Measurements from ENCODE around the gene ADARB1.

The ADARB1 gene

GRCh38 chr21:45118099-45118498 lies 43.7 kb downstream of the ADARB1 start:
- TF ChIP-seq CTCF (IDR thresholded peaks at IDR 0.05), result no peak
- Histone ChIP-seq H3K4me3 (no peak overlapping the region), H3K27ac (no peak overlapping the region)
- no peak for DNase-seq (ENCODE audit: low spot score)

- no peak overlapping the region for H3K27ac ChIP-seq
- DNase-seq (ENCODE audit: low spot score), result no peak
- TF ChIP-seq CTCF (IDR thresholded peaks at IDR 0.05), result no peak
- H3K4me3 ChIP-seq, result no peak overlapping the region
Observed at GRCh38 chr21:45119812-45120211, 45.4 kb downstream of the ADARB1 start.

GRCh38 chr21:45120975-45121374 lies 46.6 kb downstream of the ADARB1 start:
- no peak overlapping the region for H3K4me3 ChIP-seq
- TF ChIP-seq CTCF (IDR thresholded peaks at IDR 0.05), result no peak
- DNase-seq (ENCODE audit: low spot score), result no peak
- no peak overlapping the region for H3K27ac ChIP-seq

- H3K4me3 ChIP-seq, result no peak overlapping the region
- no peak for DNase-seq (ENCODE audit: low spot score)
- no peak for TF ChIP-seq CTCF (IDR thresholded peaks at IDR 0.05)
- no peak overlapping the region for H3K27ac ChIP-seq
Observed at GRCh38 chr21:45122030-45122429, 47.6 kb downstream of the ADARB1 start.

GRCh38 chr21:45122432-45123132 lies 48.2 kb downstream of the ADARB1 start:
- DNase-seq (ENCODE audit: low spot score), result no peak
- no peak for TF ChIP-seq CTCF (IDR thresholded peaks at IDR 0.05)
- no peak overlapping the region for H3K27ac ChIP-seq
- no peak overlapping the region for H3K4me3 ChIP-seq

GRCh38 chr21:45123440-45123839 lies 49.1 kb downstream of the ADARB1 start:
- DNase-seq (ENCODE audit: low spot score), result no peak
- no peak overlapping the region for H3K27ac ChIP-seq
- TF ChIP-seq CTCF (IDR thresholded peaks at IDR 0.05), result no peak

GRCh38 chr21:45124596-45124995 lies 50.2 kb downstream of the ADARB1 start:
- H3K27ac ChIP-seq, result no peak overlapping the region
- no peak for DNase-seq (ENCODE audit: low spot score)
- H3K4me3 ChIP-seq, result no peak overlapping the region
- no peak for TF ChIP-seq CTCF (IDR thresholded peaks at IDR 0.05)

More at GRCh38 chr21:45123440-45123839, 49.1 kb downstream of the ADARB1 start:
- no peak overlapping the region for H3K4me3 ChIP-seq
